ENCODE data around the gene TCEAL5. TPM values are rescaled to one million over a fixed set of nuclear protein-coding genes. Genes with fewer than 3 reads are reported as not detected.

The TCEAL5 gene
- total and polyA plus RNA-seq, 2 of the 8 experiments (the other 6 are each of a cell fraction or from before 2014, with no cell fraction given) = 0.17 to 6.6 TPM

DNA sequence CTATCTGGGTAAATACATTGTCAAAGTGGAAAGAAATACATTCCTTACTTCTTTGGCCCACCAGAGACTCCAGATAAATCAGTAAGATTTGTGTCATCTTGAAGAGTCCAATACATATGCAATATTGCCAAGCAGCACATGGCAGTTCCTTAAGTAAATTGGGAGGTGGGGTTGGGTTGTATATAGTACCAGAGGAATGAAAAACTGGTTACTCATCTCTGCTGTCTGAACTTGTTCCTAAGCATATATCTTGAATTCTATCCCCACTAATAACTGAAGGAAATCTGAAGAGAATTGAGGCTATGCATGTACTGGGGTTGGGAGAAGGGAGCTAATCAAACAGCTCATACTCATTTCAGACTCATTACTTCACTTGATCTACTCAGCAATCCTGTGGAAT lies 36.4 kb downstream of the TCEAL5 start:
- no peak overlapping the region for H3K4me3 ChIP-seq (ENCODE audit: extremely low read depth in 1 of 4, insufficient read depth in 2 of 4, low read depth in 3 of 4, low read length in 4 of 4)
- no peaks in the 10 kb centered on the region for H3K23me2 ChIP-seq (ENCODE audit: low read depth, low read length)
- H3K14ac ChIP-seq (ENCODE audit: insufficient read length) = no peak overlapping the region
- no peak overlapping the region for H2AK5ac ChIP-seq (ENCODE audit: low read depth, low read length)
- DNase-seq (ENCODE audit: low read depth in 1 of 2, low spot score in 2 of 2) (no peak), FAIRE-seq (no peak)
- no peak overlapping the region for H2BK15ac ChIP-seq (ENCODE audit: low read length)
- no peak overlapping the region for H3K56ac ChIP-seq (replicated peaks; ENCODE audit: insufficient read length, low read depth, low read length)
- no peak overlapping the region for H3K4me2 ChIP-seq (ENCODE audit: insufficient read depth in 1 of 2, low read depth in 2 of 2, low read length in 2 of 2)
- no peaks in the 10 kb centered on the region for H3K79me1 ChIP-seq (ENCODE audit: low read depth, low read length)
- no peak overlapping the region for H2AFZ ChIP-seq (ENCODE audit: low read length)
- no peak for TF ChIP-seq GABPA (IDR thresholded peaks at IDR 0.05; ENCODE audit: borderline replicate concordance, insufficient read depth, low read length)
- TF ChIP-seq PHF8 (conservative IDR thresholded peaks at IDR 0.05; ENCODE audit: low read depth, low read length) = no peak
- no peak for TF ChIP-seq CHD2 (IDR thresholded peaks at IDR 0.05; ENCODE audit: low read length)
- TF ChIP-seq KDM1A (IDR thresholded peaks at IDR 0.05; ENCODE audit: borderline replicate concordance, low read length) = no peak
- TF ChIP-seq BRCA1 (IDR thresholded peaks at IDR 0.05; ENCODE audit: low read depth, low read length) = no peak
- POLR2A ChIA-PET (ENCODE audit: partially characterized antibody) = no interaction called here
- no peak overlapping the region for H4K5ac ChIP-seq (ENCODE audit: insufficient read length, low read depth, low read length)
- no peak overlapping the region for H2BK5ac ChIP-seq (ENCODE audit: low read depth, low read length)
- no peak overlapping the region for H2BK20ac ChIP-seq (ENCODE audit: low read length)
- no peak overlapping the region for H3K9ac ChIP-seq (replicated peaks in 1 of 4; ENCODE audit: extremely low read depth in 1 of 4, low read depth in 3 of 4, low read length in 3 of 4)
- no peak overlapping the region for H2BK120ac ChIP-seq (replicated peaks; ENCODE audit: low read depth, low read length)
- H4K8ac ChIP-seq (ENCODE audit: extremely low read depth, insufficient read depth, low read length) = no peak overlapping the region
- H3K27ac ChIP-seq (ENCODE audit: low read depth, low read length) = no peak overlapping the region
- no peak overlapping the region for H4K91ac ChIP-seq (replicated peaks; ENCODE audit: insufficient read length, low read length)
- no peak overlapping the region for H3K23ac ChIP-seq (ENCODE audit: insufficient read length)
- no peaks in the 10 kb centered on the region for H3K36me3 ChIP-seq (ENCODE audit: control insufficient read depth in 2 of 4, insufficient read depth in 4 of 4, low read length in 3 of 4)
- no peaks in the 10 kb centered on the region for H3K27me3 ChIP-seq (replicated peaks in 1 of 4; ENCODE audit: control insufficient read depth in 3 of 4, extremely low read depth in 1 of 4, insufficient read depth in 3 of 4, low read length in 3 of 4)
- no peaks in the 10 kb centered on the region for H4K20me1 ChIP-seq (replicated peaks in 1 of 2; ENCODE audit: control insufficient read depth in 1 of 2, insufficient read depth in 2 of 2, low read length in 2 of 2)
- H3K4me1 ChIP-seq (replicated peaks in 1 of 4; ENCODE audit: control insufficient read depth in 3 of 4, insufficient read depth in 4 of 4, low read length in 3 of 4) = no peaks in the 10 kb centered on the region
- H2BK12ac ChIP-seq (ENCODE audit: low read depth, low read length) = no peak overlapping the region
- no peak overlapping the region for H3K18ac ChIP-seq (ENCODE audit: extremely low read depth, low read length)
- CTCF ChIA-PET (ENCODE audit: partially characterized antibody) = no interaction called here
- no peaks in the 10 kb centered on the region for H3K79me2 ChIP-seq (ENCODE audit: control insufficient read depth in 1 of 2, insufficient read depth in 2 of 2, low read length in 2 of 2)
- no peak overlapping the region for H3K4ac ChIP-seq (replicated peaks; ENCODE audit: insufficient read length, low read depth, low read length)
- no peaks in the 10 kb centered on the region for H3K9me3 ChIP-seq (ENCODE audit: insufficient read depth in 2 of 2, low read depth in 1 of 2, low read length in 1 of 2)
